HG02759 (cell line): Measurements from ENCODE around the gene ETHE1.

Source experiments
- ATAC-seq: cut with Tn5 transposase; IDR thresholded peaks from one replicate; pipeline ENCODE4 v1.9.1; 2021; ENCODE audit warnings: mild to moderate bottlenecking, moderate library complexity; ENCODE audit not compliant: unreplicated experiment

ETHE1 gene

GRCh38 chr19:43495082-43495481 is 31.9 kb downstream of the ETHE1 start:
- ATAC-seq: no peak

DNA sequence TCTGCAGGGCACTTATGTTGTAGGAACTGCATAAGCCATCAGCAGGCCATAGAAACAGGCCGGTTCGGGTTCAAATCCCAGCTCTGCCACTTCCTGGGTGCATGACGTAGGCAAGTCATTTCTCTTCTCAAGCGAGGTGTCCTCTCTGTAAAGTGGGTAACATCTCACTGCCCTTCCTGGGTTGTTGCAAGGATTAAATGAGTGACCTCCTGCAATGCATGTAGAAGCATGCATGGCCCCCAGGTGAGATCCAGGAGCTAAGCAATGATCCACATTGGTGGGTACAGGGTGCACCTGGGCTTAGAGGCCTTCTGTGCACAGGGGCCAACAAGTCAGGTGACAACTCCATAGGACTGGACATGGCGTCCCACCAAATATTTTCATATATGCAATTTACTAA is 36.2 kb downstream of the ETHE1 start:
- ATAC-seq: no peak

- ATAC-seq: no peak
Observed at GRCh38 chr19:43489979-43490599, 36.9 kb downstream of the ETHE1 start.

GRCh38 chr19:43489310-43489709 is 37.7 kb downstream of the ETHE1 start:
- ATAC-seq: no peak

DNA sequence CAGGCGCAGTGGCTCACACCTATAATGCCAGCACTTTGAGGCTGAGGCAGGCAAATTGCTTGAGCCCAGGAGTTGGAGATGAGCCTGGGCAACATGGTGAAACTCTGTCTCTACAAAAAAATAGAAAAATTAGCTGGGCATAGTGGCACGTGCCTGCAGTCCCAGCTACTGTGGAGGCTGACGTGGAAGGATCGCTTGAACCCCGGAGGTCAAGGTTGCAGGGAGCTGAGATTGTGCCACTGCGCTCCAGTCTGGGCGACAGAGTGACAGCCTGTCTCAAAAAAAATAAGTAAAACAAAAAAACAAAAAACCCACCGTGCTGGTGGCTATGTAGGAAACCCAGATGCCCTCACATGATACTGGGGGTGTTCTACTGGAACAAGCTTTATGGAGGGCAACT is 38.8 kb downstream of the ETHE1 start:
- no peak for ATAC-seq

DNA sequence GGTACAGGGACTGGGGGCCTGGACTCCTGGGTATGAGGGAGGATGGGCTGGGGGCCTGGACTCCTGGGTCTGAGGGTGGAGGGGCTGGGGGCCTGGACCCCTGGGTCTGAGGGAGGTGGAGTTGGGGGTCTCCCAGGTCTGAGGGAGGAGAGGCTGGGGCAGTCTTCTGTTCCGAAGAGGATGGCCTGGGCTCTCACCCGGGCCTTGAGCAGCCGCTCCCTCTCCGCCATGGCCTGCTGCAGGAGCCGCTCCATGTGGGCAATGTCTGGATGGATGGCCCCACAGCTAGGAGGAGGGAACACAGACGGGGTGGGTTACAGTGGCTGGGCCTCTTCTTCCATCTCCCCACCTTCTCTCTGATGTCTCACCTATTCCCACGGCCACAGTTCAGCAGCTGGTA is 40.6 kb downstream of the ETHE1 start:
- ATAC-seq: no peak

DNA sequence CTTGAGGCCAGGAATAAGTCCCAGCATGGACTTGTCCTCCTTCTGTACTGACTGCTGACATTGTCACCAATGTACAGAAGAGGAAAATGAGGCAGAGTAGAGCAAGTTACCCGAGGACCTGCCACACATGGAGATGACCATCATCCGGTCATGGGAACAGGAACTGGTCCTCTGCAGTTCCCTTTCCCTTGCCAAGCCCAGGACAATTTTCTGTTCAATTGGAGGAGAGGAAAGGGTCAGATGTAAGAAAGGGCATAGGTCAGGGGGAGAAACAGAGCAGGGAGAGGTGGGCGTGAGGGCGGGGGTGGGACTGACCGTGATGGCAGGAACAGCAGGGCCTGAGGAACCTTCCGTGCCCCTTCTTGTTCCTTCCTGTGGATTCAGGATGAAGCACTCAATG is 41.0 kb downstream of the ETHE1 start:
- no peak for ATAC-seq

DNA sequence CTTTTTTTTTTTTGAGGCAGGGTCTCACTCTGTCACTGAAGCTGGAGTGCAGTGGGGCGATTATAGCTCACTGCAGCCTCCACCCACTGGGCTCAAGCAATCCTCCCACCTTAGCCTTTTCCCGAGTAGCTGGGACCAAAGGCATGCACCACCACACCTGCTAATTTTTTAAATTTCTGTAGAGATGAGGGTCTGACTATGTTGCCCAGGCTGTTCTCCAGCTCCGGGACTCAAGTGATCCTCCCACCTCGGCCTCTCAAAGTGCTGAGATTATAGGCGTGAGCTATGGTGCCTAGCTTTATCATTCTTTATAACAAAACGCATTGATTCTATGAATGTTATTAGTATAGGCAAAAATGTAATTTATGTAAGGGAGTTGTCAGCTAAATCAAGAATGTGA is 43.7 kb downstream of the ETHE1 start:
- no peak for ATAC-seq

DNA sequence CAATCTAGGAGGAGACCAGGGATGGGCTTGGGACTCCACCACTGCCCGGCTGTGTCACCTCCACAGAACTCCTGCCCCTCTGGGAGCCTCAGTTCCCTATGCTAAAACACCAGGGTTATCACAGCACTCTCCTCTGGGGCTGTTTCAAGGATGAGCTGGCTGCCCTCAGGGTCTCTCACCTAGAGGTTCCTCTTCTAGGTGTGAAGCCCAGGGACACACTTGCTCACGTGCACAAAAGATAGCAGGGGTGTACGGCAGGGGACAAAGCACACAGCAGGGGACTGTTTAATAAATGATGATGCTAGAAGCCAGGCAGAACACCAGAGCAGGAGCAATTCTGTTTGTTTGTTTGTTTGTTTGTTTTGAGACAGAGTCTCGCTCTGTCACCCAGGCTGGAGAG is 44.8 kb downstream of the ETHE1 start:
- ATAC-seq: no peak

DNA sequence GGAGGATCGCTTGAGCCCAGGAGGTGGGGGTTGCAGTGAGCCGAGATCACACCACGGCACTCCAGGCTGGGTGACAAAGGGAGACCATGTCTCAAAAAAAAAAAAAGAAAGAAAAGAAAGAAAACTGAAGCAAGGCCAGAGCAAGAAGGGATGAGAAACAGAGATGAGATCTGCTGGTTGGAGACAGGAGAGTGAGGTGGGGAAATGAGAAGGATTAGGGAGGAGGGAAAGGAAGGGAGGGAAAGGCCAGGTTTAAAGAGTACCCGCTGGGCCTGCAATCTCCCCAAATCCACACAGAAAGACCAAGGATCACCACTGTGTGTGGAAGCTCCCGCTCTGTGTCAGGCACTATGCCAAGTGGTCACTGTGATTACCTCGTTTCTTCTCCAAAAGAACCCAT is 45.3 kb downstream of the ETHE1 start:
- ATAC-seq: no peak

DNA sequence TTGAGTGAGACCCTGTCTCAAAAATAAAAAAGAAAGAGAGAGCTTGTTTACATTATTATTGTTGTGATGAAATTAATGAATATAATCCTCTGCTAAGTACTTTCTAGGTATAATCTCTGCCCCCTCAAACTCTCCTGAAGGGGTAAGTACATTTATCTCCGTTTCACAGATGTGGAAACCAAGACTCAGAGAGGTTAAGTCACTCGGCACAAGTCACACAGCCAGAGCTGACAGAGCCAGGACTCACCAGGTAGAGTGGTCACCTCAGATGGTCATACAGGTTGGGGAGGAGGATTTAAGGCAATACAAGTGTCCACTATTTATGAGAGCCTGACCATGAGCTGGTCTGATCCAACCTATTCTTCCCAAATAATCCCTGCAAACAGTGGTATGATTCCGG is 46.4 kb downstream of the ETHE1 start:
- no peak for ATAC-seq

GRCh38 chr19:43479961-43480561 is 46.9 kb downstream of the ETHE1 start:
- no peak for ATAC-seq

DNA sequence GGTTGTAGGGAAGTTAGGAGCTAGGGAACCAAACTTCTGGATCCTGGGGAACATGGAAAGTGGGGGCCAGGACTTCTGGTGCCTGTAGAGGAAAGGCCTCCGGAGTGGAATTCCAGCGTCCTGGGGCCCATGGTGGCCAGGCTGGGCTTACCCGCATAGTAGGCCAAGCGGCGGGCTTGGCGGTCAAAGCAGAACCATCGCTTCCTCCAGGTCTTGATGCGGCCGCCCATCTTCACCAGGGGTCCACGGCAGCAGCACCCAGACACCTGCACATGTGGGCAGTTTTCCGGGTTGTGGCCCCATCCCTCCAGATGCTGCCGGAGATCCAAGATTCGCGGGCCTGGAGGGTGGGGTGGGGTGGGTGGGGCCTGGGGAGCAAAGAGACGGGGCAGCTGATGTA is 47.8 kb downstream of the ETHE1 start:
- no peak for ATAC-seq

- no peak for ATAC-seq
Observed at GRCh38 chr19:43478323-43478722, 48.7 kb downstream of the ETHE1 start.

- ATAC-seq: no peak
Observed at GRCh38 chr19:43476606-43477005, 50.4 kb downstream of the ETHE1 start.

DNA sequence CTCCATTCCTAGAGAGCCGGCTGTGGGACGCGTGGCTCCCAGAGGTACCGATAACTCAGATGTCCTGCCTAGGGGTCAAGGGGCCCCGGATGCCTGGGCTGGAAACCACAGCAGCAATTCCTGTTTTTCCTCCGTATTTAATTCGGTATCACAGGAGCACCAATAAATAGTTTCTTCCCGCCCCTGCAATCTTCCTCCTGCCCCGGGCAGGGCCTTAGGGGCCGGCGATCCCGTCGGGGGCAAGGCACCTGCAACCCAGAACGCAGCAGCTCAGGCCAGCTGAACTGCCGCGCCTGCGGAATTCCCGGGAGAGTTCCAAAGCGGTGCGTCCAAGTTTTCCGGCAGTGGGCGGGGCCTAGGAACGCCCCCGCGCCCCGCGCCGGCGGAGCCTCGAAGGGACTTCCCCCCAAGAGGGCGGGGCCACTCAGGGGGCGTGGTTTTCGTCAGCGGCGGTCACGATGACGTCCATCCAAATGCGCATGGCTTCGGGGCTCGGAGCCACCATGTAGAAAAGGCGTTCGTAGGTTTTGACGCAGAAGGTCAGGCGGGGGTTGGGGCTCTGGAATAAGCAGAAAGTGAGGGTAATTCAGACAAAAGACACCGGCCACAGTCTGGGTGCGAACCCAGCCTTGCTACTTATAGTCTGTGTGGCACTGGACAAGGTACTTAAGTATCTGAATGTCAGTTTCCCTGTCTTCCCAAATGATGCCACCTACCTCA is 51.9 kb downstream of the ETHE1 start:
- ATAC-seq: peak; percentile 70

DNA sequence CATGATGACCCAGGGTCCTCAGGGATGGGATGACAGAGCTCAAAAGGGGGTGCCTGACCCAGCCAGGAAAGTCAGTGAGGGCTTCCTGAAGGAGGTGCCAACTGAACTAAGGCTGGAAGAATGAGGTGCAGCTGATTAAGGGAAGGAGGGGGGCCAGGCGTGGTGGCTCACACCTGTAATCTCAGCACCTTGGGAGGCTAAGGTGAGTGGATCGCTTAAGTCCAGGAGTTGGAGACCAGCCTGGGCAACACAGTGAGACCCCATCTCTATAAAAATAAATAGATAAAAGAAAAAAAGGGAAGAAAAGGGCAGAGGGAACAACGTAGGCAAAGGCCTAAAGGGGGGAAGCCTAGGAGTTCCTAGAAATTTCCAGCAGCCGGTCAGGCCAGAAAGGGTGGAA is 52.5 kb downstream of the ETHE1 start:
- ATAC-seq: no peak

- ATAC-seq: no peak
Observed at GRCh38 chr19:43471091-43471490, 55.9 kb downstream of the ETHE1 start.

- ATAC-seq: no peak
Observed at GRCh38 chr19:43470288-43470687, 56.7 kb downstream of the ETHE1 start.

DNA sequence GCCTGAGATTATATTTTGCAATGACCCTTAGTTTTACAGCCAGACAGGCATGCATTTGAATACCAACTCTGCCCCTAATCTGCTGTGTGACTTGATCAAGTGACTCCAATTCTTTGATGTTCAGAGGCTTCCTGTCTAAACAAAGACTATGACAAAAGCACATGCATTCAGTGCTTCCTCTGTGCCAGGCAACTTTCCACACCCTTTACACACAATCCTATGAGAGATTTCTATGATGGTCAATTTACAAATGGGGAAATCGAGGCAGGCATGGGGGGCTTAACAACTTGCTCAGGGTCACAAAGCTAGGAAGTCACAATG is 57.9 kb downstream of the ETHE1 start:
- no peak for ATAC-seq

DNA sequence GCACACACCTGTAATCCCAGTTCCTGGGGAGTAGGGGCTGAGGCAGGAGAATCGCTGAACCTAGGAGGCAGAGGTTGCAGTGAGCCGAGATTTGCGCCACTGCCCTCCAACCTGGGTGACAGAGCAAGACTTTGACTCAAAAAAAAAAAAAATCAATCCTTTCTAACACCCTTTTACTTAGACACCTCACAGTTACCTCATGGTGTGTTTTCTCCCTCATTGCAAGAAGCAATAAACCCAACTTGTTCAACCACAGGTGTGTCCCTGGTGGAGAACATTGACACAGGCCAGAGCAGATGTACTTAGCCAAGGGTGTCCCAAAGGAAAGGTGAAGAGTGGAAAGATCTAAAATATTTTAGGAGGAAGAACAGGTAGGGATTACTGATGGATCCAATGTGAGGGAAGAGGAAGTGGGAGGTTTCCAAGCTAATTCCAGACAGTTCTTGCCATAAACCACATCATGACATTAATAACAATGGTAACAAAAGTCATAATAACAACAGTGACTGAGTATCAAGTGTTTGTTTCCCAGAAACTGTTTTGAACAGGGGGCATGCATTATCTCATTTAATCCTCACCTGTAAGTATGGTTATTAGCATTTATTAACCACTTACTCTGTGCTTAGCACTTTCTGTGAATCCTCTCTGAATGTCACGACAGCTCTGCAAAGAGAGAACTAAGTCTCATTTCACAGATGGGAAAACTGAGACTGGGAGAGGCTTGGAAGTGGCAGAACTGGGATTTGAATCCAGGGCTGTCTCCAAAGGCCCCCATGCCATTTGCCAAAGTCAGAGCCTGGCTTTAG is 58.4 kb downstream of the ETHE1 start:
- ATAC-seq: no peak

- no peak for ATAC-seq
Observed at GRCh38 chr19:43467730-43468129, 59.3 kb downstream of the ETHE1 start.
